ENCODE measurements around the gene UPK1A.

DNA sequence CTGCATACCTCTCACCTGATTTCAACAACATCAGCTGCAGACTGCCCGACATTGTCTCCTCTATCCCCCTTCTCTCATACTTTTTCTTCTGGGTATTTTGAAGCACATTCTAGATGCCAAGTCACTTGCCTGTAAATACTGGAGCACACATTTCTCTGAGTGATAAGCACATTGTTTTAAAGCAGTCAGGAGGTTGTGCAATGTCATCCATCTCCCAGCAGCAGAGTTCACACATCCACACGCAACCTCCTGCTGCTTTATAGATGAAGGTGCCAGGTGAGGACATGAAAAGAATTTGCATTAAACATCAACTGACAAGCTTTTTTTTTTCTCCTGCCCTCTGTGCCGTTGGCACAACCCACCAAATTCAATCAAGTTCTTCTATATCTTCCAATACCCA is 5.5 kb downstream of the UPK1A start:
- TF ChIP-seq POLR2AphosphoS5 (IDR thresholded peaks at IDR 0.05; ENCODE audit: low read depth, low read length) (no peak), POLR2A (IDR thresholded peaks at IDR 0.05; ENCODE audit: low read depth, low read length) (no peak), TAF1 (IDR thresholded peaks at IDR 0.05; ENCODE audit: borderline replicate concordance, low read depth, low read length) (no peak)
